Left colon (tissue), 2 donors: ENCODE results near the gene HAPLN2. TPM values are rescaled to one million over a fixed set of nuclear protein-coding genes. Genes with fewer than 3 reads are reported as not detected.

Experiments
- ATAC-seq: fragments of 200-7000 bp; cut with Tn5 transposase; one replicate; pipeline ENCODE4 v1.9.1; 2020; ENCODE audit warnings: mild to moderate bottlenecking, moderate library complexity
- DNase-seq, 2 donors: peaks; one replicate each; pipeline ENCODE4 v3.0.0-alpha.2; 2020
- intact Hi-C, 2 donors: fragments of 100-400 bp; cut with DNase I in 1 of 2; cut with micrococcal nuclease in 1 of 2; formaldehyde crosslinking; loops; one replicate each; pipeline versions ENCODE4 v1.11.2 to v1.14.0; 2022; cut with DNase I, micrococcal nuclease
- total RNA-seq, 2 donors: library from RNA; stranded (reverse); fragmentation: NEBNext Ultra II Directional; extraction: Animal tissue kit (Norgen Biotek cat#: 25700); gene quantifications; one replicate each; pipeline ENCODE4 v1.2.1, GENCODE V29; 2021
- donor health status: DM: no; HTN: no; CAD: no.
- donor health status: DM: yes; HTN: yes; CAD: no.

The HAPLN2 gene
- total RNA-seq, 2 donors from 2014 or later, result not detected

- peak; percentile 21 for ATAC-seq
- no peak for DNase-seq
- intact Hi-C loops, result no loop called here
These were observed 20.4 kb downstream of the HAPLN2 start for GRCh38 chr1:156639601-156640101.

GRCh38 chr1:156640842-156641706, 21.9 kb downstream of the HAPLN2 start:
- DNase-seq, result no peak
- no peak for ATAC-seq
- intact Hi-C loops, result no loop called here

GRCh38 chr1:156641761-156642264, 22.6 kb downstream of the HAPLN2 start, which contains the start of gene BCAN:
TSS of gene BCAN (plus strand) at chr1:156642117. CDS start at chr1:156646055, 3,938 bp downstream.
- intact Hi-C loops, result no loop called here
- no peak for DNase-seq
- no peak for ATAC-seq

GRCh38 chr1:156642265-156643048, 23.2 kb downstream of the HAPLN2 start:
- intact Hi-C loops, result no loop called here
- ATAC-seq (no peak), DNase-seq (no peak)

GRCh38 chr1:156643049-156643777, 24.0 kb downstream of the HAPLN2 start:
- intact Hi-C loops, result no loop called here
- DNase-seq, result no peak
- no peak for ATAC-seq

- DNase-seq (no peak), ATAC-seq (no peak)
- intact Hi-C loops, result no loop called here
These were observed 24.5 kb downstream of the HAPLN2 start for GRCh38 chr1:156643778-156644092.

- no peak for DNase-seq
- no peak for ATAC-seq
- intact Hi-C loops, result no loop called here
These were observed 24.9 kb downstream of the HAPLN2 start for GRCh38 chr1:156644146-156644545.

GRCh38 chr1:156644640-156645039, 25.4 kb downstream of the HAPLN2 start:
- no peak for DNase-seq

GRCh38 chr1:156645056-156645455, 25.8 kb downstream of the HAPLN2 start:
- DNase-seq, result no peak
- intact Hi-C loops, result no loop called here
- ATAC-seq, result no peak

More at GRCh38 chr1:156644640-156645039, 25.4 kb downstream of the HAPLN2 start:
- intact Hi-C loops, result no loop called here
- ATAC-seq, result no peak

- ATAC-seq (no peak), DNase-seq (no peak)
- intact Hi-C loops, result no loop called here
These were observed 26.5 kb downstream of the HAPLN2 start for GRCh38 chr1:156645666-156646065.

- no peak for DNase-seq
- intact Hi-C loops, result no loop called here
- ATAC-seq, result no peak
These were observed 27.6 kb downstream of the HAPLN2 start for GRCh38 chr1:156646738-156647211.

- intact Hi-C loops, result no loop called here
- no peak for ATAC-seq
- DNase-seq, result no peak
These were observed 28.1 kb downstream of the HAPLN2 start for GRCh38 chr1:156647351-156647750.

- DNase-seq, result no peak
- ATAC-seq, result no peak
- intact Hi-C loops, result no loop called here
These were observed 29.3 kb downstream of the HAPLN2 start for GRCh38 chr1:156648496-156648895.

GRCh38 chr1:156648951-156649350, 29.7 kb downstream of the HAPLN2 start:
- no peak for DNase-seq
- intact Hi-C loops, result no loop called here
- no peak for ATAC-seq

GRCh38 chr1:156652131-156652991, 33.1 kb downstream of the HAPLN2 start:
- intact Hi-C loops, result no loop called here
- ATAC-seq (no peak), DNase-seq (peak in 1 of 2 donors; percentile 28)

- intact Hi-C loops, result no loop called here
- no peak for DNase-seq
- no peak for ATAC-seq
These were observed 33.8 kb downstream of the HAPLN2 start for GRCh38 chr1:156652992-156653355.

GRCh38 chr1:156654700-156655099, 35.5 kb downstream of the HAPLN2 start:
- DNase-seq (no peak), ATAC-seq (no peak)
- intact Hi-C loops, result no loop called here
